C4-2B (cell line): ENCODE data around the gene ELAVL1.

Source experiments
- CTCF ChIP-seq: fragments of 450-650 bp; conservative IDR thresholded peaks from 2 replicates; pipeline ENCODE4 v1.5.1; 2017; ENCODE audit warnings: mild to moderate bottlenecking
- ZFX ChIP-seq: fragments of 450-650 bp; IDR thresholded peaks from 2 replicates; pipeline ENCODE4 v1.6.1; 2017

- TF ChIP-seq CTCF (no peak), ZFX (no peak)
These were observed 30.4 kb downstream of the ELAVL1 start for GRCh38 chr19:7975037-7975436.
